HUES6 (cell line): ENCODE measurements around the gene RMDN2.

Experiments used
- H3K27ac ChIP-seq: 2 replicates; pipeline ENCODE4 v1.7.0; 2013; ENCODE audit warnings: low read depth, mild to moderate bottlenecking, low read length, inconsistent platforms
- H3K27me3 ChIP-seq: 2 replicates; pipeline ENCODE4 v1.6.1; 2013; ENCODE audit warnings: low read length; ENCODE audit not compliant: control insufficient read depth, insufficient read depth
- H3K36me3 ChIP-seq: 2 replicates; pipeline ENCODE4 v1.6.1; 2013; ENCODE audit warnings: low read length; ENCODE audit not compliant: control insufficient read depth, insufficient read depth
- H3K4me1 ChIP-seq: 2 replicates; pipeline ENCODE4 v1.6.1; 2013; ENCODE audit warnings: low read length; ENCODE audit not compliant: control insufficient read depth, insufficient read depth
- H3K4me3 ChIP-seq: 2 replicates; pipeline ENCODE4 v1.5.1; 2013; ENCODE audit warnings: low read depth, low read length
- H3K9ac ChIP-seq: one replicate; pipeline ENCODE4 v1.6.1; 2013; ENCODE audit warnings: mild to moderate bottlenecking, low read length
- H3K9me3 ChIP-seq: 2 replicates; pipeline ENCODE4 v1.6.1; 2013; ENCODE audit warnings: low read depth, low read length; ENCODE audit not compliant: control insufficient read depth, insufficient read depth

Gene RMDN2

DNA sequence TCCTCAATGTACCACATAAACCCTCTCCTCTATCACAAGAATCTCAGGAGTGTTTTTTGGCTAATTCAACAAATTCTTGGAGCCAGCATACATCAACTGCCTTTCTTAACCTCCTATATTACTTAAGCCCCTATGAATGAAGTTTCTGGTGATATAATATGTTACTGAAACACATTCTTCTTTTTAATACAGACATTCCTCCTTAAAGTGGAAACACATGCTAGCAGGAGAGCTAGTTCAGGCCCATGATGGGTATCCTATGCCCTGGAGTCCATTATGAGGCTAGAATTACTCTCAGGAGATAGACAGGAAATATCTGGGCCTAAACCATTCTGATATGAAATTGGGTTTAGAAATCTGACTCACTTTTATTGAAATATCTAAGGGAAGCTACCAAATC is 26.6 kb upstream of the RMDN2 start:
- H3K4me1 ChIP-seq: no peaks in the 10 kb centered on the region
- H3K27ac ChIP-seq: no peak overlapping the region
- H3K36me3 ChIP-seq: no peaks in the 10 kb centered on the region
- no peak overlapping the region for H3K4me3 ChIP-seq
- no peak overlapping the region for H3K9ac ChIP-seq
- H3K9me3 ChIP-seq: peaks cover 12% of the 10 kb centered on the region
- no peaks in the 10 kb centered on the region for H3K27me3 ChIP-seq

GRCh38 chr2:37902991-37903390 is 22.1 kb upstream of the RMDN2 start:
- Histone ChIP-seq H3K27ac (no peak overlapping the region), H3K27me3 (no peaks in the 10 kb centered on the region), H3K9ac (no peak overlapping the region), H3K9me3 (peaks cover 12% of the 10 kb centered on the region), H3K4me1 (no peaks in the 10 kb centered on the region), H3K36me3 (no peaks in the 10 kb centered on the region), H3K4me3 (no peak overlapping the region)

GRCh38 chr2:37904425-37904824 is 20.7 kb upstream of the RMDN2 start:
- Histone ChIP-seq H3K4me3 (no peak overlapping the region), H3K27me3 (no peaks in the 10 kb centered on the region), H3K9ac (no peak overlapping the region)

GRCh38 chr2:37904993-37905392 is 20.1 kb upstream of the RMDN2 start:
- no peaks in the 10 kb centered on the region for H3K27me3 ChIP-seq
- no peak overlapping the region for H3K9ac ChIP-seq
- H3K36me3 ChIP-seq: no peaks in the 10 kb centered on the region
- H3K4me1 ChIP-seq: no peaks in the 10 kb centered on the region
- peaks cover 12% of the 10 kb centered on the region for H3K9me3 ChIP-seq
- no peak overlapping the region for H3K27ac ChIP-seq
- no peak overlapping the region for H3K4me3 ChIP-seq

More at GRCh38 chr2:37904425-37904824, 20.7 kb upstream of the RMDN2 start:
- peaks cover 12% of the 10 kb centered on the region for H3K9me3 ChIP-seq
- H3K36me3 ChIP-seq: no peaks in the 10 kb centered on the region
- no peaks in the 10 kb centered on the region for H3K4me1 ChIP-seq
- no peak overlapping the region for H3K27ac ChIP-seq

DNA sequence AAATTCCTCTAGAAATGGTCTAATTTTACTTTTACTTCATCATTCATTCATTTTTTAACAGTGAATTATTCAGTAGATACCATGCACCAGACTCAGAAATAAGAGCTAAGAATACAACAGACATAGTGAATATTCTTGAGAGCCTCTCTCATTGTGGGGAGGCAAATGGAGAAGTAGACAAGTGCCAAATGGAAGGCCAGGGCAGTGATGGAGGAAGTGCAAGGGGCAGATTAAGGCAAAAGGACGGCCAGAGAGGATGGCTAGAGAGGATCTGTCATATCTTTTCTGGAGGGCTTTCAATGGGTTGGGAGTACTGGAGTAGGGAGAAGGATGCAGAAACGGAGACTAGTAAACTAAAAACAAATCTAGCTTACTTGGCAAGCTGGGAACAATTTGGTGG is 19.0 kb upstream of the RMDN2 start:
- Histone ChIP-seq H3K27ac (no peak overlapping the region), H3K36me3 (no peaks in the 10 kb centered on the region), H3K9ac (no peak overlapping the region), H3K4me1 (no peaks in the 10 kb centered on the region), H3K4me3 (no peak overlapping the region), H3K27me3 (no peaks in the 10 kb centered on the region), H3K9me3 (peaks cover 1% of the 10 kb centered on the region; the same call in 1 of the 2 replicates)

- Histone ChIP-seq H3K27me3 (no peaks in the 10 kb centered on the region), H3K36me3 (no peaks in the 10 kb centered on the region), H3K4me1 (no peaks in the 10 kb centered on the region), H3K9me3 (no peaks in the 10 kb centered on the region), H3K27ac (no peak overlapping the region), H3K9ac (no peak overlapping the region), H3K4me3 (no peak overlapping the region)
These were observed 17.4 kb upstream of the RMDN2 start for GRCh38 chr2:37907501-37908225.

GRCh38 chr2:37911296-37911873 is 13.7 kb upstream of the RMDN2 start:
- Histone ChIP-seq H3K9me3 (no peaks in the 10 kb centered on the region), H3K27ac (no peak overlapping the region), H3K27me3 (no peaks in the 10 kb centered on the region), H3K9ac (no peak overlapping the region), H3K4me1 (no peaks in the 10 kb centered on the region), H3K36me3 (no peaks in the 10 kb centered on the region), H3K4me3 (no peak overlapping the region)

- no peaks in the 10 kb centered on the region for H3K27me3 ChIP-seq
- no peak overlapping the region for H3K27ac ChIP-seq
- H3K9me3 ChIP-seq: no peaks in the 10 kb centered on the region
- no peak overlapping the region for H3K4me3 ChIP-seq
- H3K36me3 ChIP-seq: no peaks in the 10 kb centered on the region
- H3K4me1 ChIP-seq: no peaks in the 10 kb centered on the region
- no peak overlapping the region for H3K9ac ChIP-seq
These were observed 13.0 kb upstream of the RMDN2 start for GRCh38 chr2:37912056-37912455.

DNA sequence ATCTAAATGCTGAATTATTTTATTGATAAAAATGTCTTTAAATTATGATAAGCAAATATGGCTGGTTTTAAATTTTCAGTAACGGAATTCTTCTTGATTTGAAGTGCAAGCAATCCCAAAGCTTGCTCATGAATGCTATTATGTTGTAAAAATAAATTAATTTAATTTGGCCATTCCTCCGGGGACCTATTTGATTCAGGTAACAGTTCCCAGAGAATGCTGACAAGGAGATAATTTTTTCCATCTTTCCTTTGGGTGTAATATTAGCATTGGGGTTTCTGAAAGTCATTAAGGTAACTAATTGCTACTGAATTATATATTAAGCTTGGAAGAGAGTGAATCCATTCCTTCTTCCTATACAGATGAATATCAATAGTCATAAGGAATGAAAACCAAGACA is 12.5 kb upstream of the RMDN2 start:
- H3K9ac ChIP-seq: no peak overlapping the region
- H3K9me3 ChIP-seq: no peaks in the 10 kb centered on the region
- no peaks in the 10 kb centered on the region for H3K36me3 ChIP-seq
- no peaks in the 10 kb centered on the region for H3K27me3 ChIP-seq
- H3K4me1 ChIP-seq: no peaks in the 10 kb centered on the region
- no peak overlapping the region for H3K4me3 ChIP-seq
- no peak overlapping the region for H3K27ac ChIP-seq

DNA sequence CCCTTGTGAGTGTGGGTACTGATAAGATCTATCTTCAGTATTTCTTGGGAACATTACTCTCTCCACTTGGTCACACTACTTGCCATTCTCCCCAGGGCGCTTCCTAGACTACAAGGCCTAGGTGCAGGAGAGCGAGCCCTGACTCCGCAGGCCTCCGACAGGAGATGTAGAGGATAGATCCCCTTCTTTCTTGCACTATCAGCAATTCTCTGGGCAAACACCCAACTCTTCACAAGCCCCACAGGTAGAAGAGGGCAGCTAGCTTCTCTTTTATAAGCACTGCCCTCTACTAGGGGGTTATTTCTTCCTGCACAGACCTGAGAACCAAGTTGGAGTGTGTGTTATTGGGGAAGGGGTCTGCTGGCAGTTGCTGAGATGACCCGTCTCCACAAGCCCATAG is 10.7 kb upstream of the RMDN2 start:
- Histone ChIP-seq H3K36me3 (no peaks in the 10 kb centered on the region), H3K9me3 (no peaks in the 10 kb centered on the region), H3K4me3 (no peak overlapping the region), H3K9ac (no peak overlapping the region), H3K27me3 (no peaks in the 10 kb centered on the region), H3K27ac (no peak overlapping the region), H3K4me1 (no peaks in the 10 kb centered on the region)

- H3K27me3 ChIP-seq: no peaks in the 10 kb centered on the region
- H3K9me3 ChIP-seq: no peaks in the 10 kb centered on the region
- no peak overlapping the region for H3K9ac ChIP-seq
- no peaks in the 10 kb centered on the region for H3K4me1 ChIP-seq
- no peak overlapping the region for H3K4me3 ChIP-seq
- H3K36me3 ChIP-seq: no peaks in the 10 kb centered on the region
- H3K27ac ChIP-seq: no peak overlapping the region
These were observed 9.3 kb upstream of the RMDN2 start for GRCh38 chr2:37915773-37916172.
